Duodenal mucosa (tissue), 2 donors: ENCODE data around the gene L1CAM.

Source experiments
- H3K27ac ChIP-seq: one replicate; pipeline ENCODE4 v1.7.0; 2013; ENCODE audit warnings: low read depth, low read length
- H3K27me3 ChIP-seq, 2 donors: one replicate each; pipeline ENCODE4 v1.7.0; 2013; ENCODE audit warnings: low read length in 2 of 2, control low read depth in 1 of 2; ENCODE audit not compliant: insufficient read depth in 2 of 2, control insufficient read depth in 1 of 2
- H3K36me3 ChIP-seq, 2 donors: one replicate each; pipeline ENCODE4 v1.7.0; 2013; ENCODE audit warnings: low read length in 2 of 2, control low read depth in 1 of 2; ENCODE audit not compliant: insufficient read depth in 2 of 2, control insufficient read depth in 1 of 2
- H3K4me1 ChIP-seq, 2 donors: one replicate each; pipeline ENCODE4 v1.7.0; 2013; ENCODE audit warnings: low read length in 2 of 2, control low read depth in 1 of 2; ENCODE audit not compliant: insufficient read depth in 2 of 2, control insufficient read depth in 1 of 2
- H3K4me3 ChIP-seq, 2 donors: one replicate each; pipeline ENCODE4 v1.7.0; 2013; ENCODE audit warnings: low read length in 2 of 2, low read depth in 1 of 2
- H3K9ac ChIP-seq, 2 donors: one replicate each; pipeline ENCODE4 v1.7.0; 2013; ENCODE audit warnings: low read length in 2 of 2, low read depth in 1 of 2
- H3K9me3 ChIP-seq, 2 donors: one replicate each; pipeline ENCODE4 v1.7.0; 2013; ENCODE audit warnings: low read length in 2 of 2, control low read depth in 1 of 2; ENCODE audit not compliant: control insufficient read depth in 1 of 2

The L1CAM gene

GRCh38 chrX:153922932-153923857 is 37.2 kb upstream of the L1CAM start:
- Histone ChIP-seq H3K4me1 (peaks cover 23 to 29% of the 10 kb centered on the region in 2 donors), H3K9ac (no peak overlapping the region), H3K4me3 (peak overlapping the region in 1 of 2 donors; percentile 35), H3K9me3 (no peaks in the 10 kb centered on the region), H3K36me3 (no peaks in the 10 kb centered on the region), H3K27me3 (no peaks in the 10 kb centered on the region), H3K27ac (no peak overlapping the region)

- H3K4me1 ChIP-seq, result peaks cover 15 to 21% of the 10 kb centered on the region in 2 donors
- H3K27me3 ChIP-seq, result no peaks in the 10 kb centered on the region
- H3K4me3 ChIP-seq, result no peak overlapping the region
- no peaks in the 10 kb centered on the region for H3K9me3 ChIP-seq
- H3K36me3 ChIP-seq, result peaks cover 0 to 6% of the 10 kb centered on the region in 2 donors
- no peak overlapping the region for H3K27ac ChIP-seq
- H3K9ac ChIP-seq, result no peak overlapping the region
These were observed 35.8 kb upstream of the L1CAM start for GRCh38 chrX:153921511-153922446.

- H3K4me3 ChIP-seq, result no peak overlapping the region
- no peaks in the 10 kb centered on the region for H3K27me3 ChIP-seq
- H3K9ac ChIP-seq, result no peak overlapping the region
- H3K27ac ChIP-seq, result no peak overlapping the region
- no peaks in the 10 kb centered on the region for H3K9me3 ChIP-seq
- H3K4me1 ChIP-seq, result peaks cover 15 to 19% of the 10 kb centered on the region in 2 donors
- H3K36me3 ChIP-seq, result peaks cover 0 to 6% of the 10 kb centered on the region in 2 donors
These were observed 35.1 kb upstream of the L1CAM start for GRCh38 chrX:153921070-153921469.

GRCh38 chrX:153920546-153920945 is 34.6 kb upstream of the L1CAM start:
- H3K9ac ChIP-seq, result no peak overlapping the region
- H3K36me3 ChIP-seq, result peaks cover 0 to 6% of the 10 kb centered on the region in 2 donors
- H3K27ac ChIP-seq, result no peak overlapping the region
- no peak overlapping the region for H3K4me3 ChIP-seq
- H3K27me3 ChIP-seq, result no peaks in the 10 kb centered on the region
- H3K9me3 ChIP-seq, result no peaks in the 10 kb centered on the region
- peaks cover 15 to 16% of the 10 kb centered on the region in 2 donors for H3K4me1 ChIP-seq

GRCh38 chrX:153919281-153919680 is 33.3 kb upstream of the L1CAM start:
- no peak overlapping the region for H3K4me3 ChIP-seq
- H3K27ac ChIP-seq, result no peak overlapping the region
- peaks cover 0 to 6% of the 10 kb centered on the region in 2 donors for H3K36me3 ChIP-seq
- H3K4me1 ChIP-seq, result peaks cover 4 to 15% of the 10 kb centered on the region in 2 donors
- no peak overlapping the region for H3K9ac ChIP-seq
- no peaks in the 10 kb centered on the region for H3K27me3 ChIP-seq
- H3K9me3 ChIP-seq, result no peaks in the 10 kb centered on the region

- no peaks in the 10 kb centered on the region for H3K9me3 ChIP-seq
- H3K36me3 ChIP-seq, result peaks cover 0 to 6% of the 10 kb centered on the region in 2 donors
- no peak overlapping the region for H3K9ac ChIP-seq
- H3K27me3 ChIP-seq, result no peaks in the 10 kb centered on the region
- H3K27ac ChIP-seq, result no peak overlapping the region
- H3K4me3 ChIP-seq, result no peak overlapping the region
- H3K4me1 ChIP-seq, result peaks cover 0 to 8% of the 10 kb centered on the region in 2 donors
These were observed 31.9 kb upstream of the L1CAM start for GRCh38 chrX:153917869-153918268.

- H3K4me3 ChIP-seq, result no peak overlapping the region
- H3K9ac ChIP-seq, result no peak overlapping the region
- H3K4me1 ChIP-seq, result no peaks in the 10 kb centered on the region
- H3K27ac ChIP-seq, result no peak overlapping the region
- peaks cover 0 to 6% of the 10 kb centered on the region in 2 donors for H3K36me3 ChIP-seq
- no peaks in the 10 kb centered on the region for H3K9me3 ChIP-seq
- H3K27me3 ChIP-seq, result no peaks in the 10 kb centered on the region
These were observed 27.7 kb upstream of the L1CAM start for GRCh38 chrX:153913701-153914100.

- no peak overlapping the region for H3K9ac ChIP-seq
- no peaks in the 10 kb centered on the region for H3K27me3 ChIP-seq
- no peak overlapping the region for H3K4me3 ChIP-seq
- H3K4me1 ChIP-seq, result no peaks in the 10 kb centered on the region
- no peaks in the 10 kb centered on the region for H3K9me3 ChIP-seq
- no peak overlapping the region for H3K27ac ChIP-seq
- peaks cover 0 to 6% of the 10 kb centered on the region in 2 donors for H3K36me3 ChIP-seq
These were observed 27.2 kb upstream of the L1CAM start for GRCh38 chrX:153913211-153913610.

- Histone ChIP-seq H3K4me3 (no peak overlapping the region), H3K27ac (no peak overlapping the region), H3K36me3 (no peaks in the 10 kb centered on the region), H3K9me3 (no peaks in the 10 kb centered on the region), H3K9ac (no peak overlapping the region), H3K4me1 (no peaks in the 10 kb centered on the region), H3K27me3 (no peaks in the 10 kb centered on the region)
These were observed 25.8 kb upstream of the L1CAM start for GRCh38 chrX:153911798-153912197.

- H3K4me3 ChIP-seq, result no peak overlapping the region
- H3K9me3 ChIP-seq, result no peaks in the 10 kb centered on the region
- no peaks in the 10 kb centered on the region for H3K36me3 ChIP-seq
- H3K27ac ChIP-seq, result no peak overlapping the region
- H3K4me1 ChIP-seq, result no peaks in the 10 kb centered on the region
- H3K27me3 ChIP-seq, result no peaks in the 10 kb centered on the region
- H3K9ac ChIP-seq, result no peak overlapping the region
These were observed 24.5 kb upstream of the L1CAM start for GRCh38 chrX:153910446-153910845.
